ENCODE measurements around the gene PODN.

The PODN gene

GRCh38 chr1:53088616-53089300 is 26.7 kb downstream of the PODN start:
- Histone ChIP-seq H4K20me1 (ENCODE audit: insufficient read depth, low read length) (no peaks in the 10 kb centered on the region; the same call in 1 of the 2 replicates), H3K9ac (ENCODE audit: low read depth, low read length) (no peak overlapping the region), H3K4me2 (ENCODE audit: insufficient read depth, low read length) (no peak overlapping the region), H3K27me3 (ENCODE audit: insufficient read depth, low read length, poor library complexity) (no peaks in the 10 kb centered on the region), H3K36me3 (ENCODE audit: insufficient read depth, low read length) (no peaks in the 10 kb centered on the region), H3K9me3 (ENCODE audit: insufficient read depth, low read length, severe bottlenecking) (no peaks in the 10 kb centered on the region), H3K27ac (ENCODE audit: low read length) (no peak overlapping the region), H2AFZ (ENCODE audit: low read depth, low read length) (no peak overlapping the region), H3K4me1 (ENCODE audit: insufficient read depth, low read length) (no peaks in the 10 kb centered on the region), H3K79me2 (ENCODE audit: insufficient read depth, low read length) (no peaks in the 10 kb centered on the region), H3K4me3 (ENCODE audit: low read depth in 1 of 2, low read length in 2 of 2) (no peak overlapping the region)
- DNase-seq (no peak), ATAC-seq (ENCODE audit: insufficient read depth, low read depth) (no peak)
- no peak for TF ChIP-seq EZH2 (IDR thresholded peaks at IDR 0.05; ENCODE audit: borderline replicate concordance, low read depth, low read length, severe bottlenecking)
- TF ChIP-seq, protein P1, sequence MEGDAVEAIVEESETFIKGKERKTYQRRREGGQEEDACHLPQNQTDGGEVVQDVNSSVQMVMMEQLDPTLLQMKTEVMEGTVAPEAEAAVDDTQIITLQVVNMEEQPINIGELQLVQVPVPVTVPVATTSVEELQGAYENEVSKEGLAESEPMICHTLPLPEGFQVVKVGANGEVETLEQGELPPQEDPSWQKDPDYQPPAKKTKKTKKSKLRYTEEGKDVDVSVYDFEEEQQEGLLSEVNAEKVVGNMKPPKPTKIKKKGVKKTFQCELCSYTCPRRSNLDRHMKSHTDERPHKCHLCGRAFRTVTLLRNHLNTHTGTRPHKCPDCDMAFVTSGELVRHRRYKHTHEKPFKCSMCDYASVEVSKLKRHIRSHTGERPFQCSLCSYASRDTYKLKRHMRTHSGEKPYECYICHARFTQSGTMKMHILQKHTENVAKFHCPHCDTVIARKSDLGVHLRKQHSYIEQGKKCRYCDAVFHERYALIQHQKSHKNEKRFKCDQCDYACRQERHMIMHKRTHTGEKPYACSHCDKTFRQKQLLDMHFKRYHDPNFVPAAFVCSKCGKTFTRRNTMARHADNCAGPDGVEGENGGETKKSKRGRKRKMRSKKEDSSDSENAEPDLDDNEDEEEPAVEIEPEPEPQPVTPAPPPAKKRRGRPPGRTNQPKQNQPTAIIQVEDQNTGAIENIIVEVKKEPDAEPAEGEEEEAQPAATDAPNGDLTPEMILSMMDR (IDR thresholded peaks at IDR 0.05; ENCODE audit: borderline replicate concordance, extremely low read depth, low read length, poor library complexity, severe bottlenecking), result no peak

DNA sequence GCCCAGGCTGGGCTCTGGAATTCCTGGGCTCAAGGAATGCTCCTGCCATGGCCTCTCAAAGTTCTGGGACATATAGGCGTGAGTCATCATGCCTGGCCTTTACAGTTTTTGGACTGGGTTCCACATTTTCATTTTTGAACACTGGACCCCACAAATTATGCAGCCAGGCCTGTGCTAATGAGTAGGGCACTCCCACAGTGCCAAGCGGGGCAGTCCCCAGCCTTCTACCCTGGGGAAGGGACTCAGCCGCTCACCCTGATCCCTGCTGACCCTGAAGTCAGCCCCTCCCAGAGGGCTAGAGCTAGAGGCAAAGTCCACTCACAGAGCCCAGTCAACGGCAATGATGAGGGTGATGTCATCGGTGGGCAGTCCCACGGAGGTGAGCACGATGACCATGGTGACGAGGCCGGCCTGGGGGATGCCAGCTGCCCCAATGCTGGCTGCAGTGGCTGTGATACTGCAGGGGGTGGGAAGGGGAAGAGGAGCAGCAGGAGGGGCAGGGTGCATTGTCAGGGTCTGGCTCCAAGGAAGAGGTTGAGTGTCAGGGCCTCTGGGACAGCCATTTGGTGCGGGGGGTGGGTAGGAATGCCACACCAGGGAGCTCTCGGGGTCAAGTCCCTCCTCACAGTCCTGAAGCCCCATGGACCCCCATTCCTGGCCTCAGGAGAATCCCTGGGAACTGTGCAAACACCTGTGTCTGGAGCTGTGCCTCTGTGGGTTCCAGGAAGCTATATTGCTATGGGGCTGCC is 27.6 kb downstream of the PODN start:
- H3K27ac ChIP-seq (ENCODE audit: low read length), result no peak overlapping the region
- no peak overlapping the region for H3K9ac ChIP-seq (ENCODE audit: low read depth, low read length)
- DNase-seq (no peak), ATAC-seq (ENCODE audit: insufficient read depth, low read depth) (no peak)
- no peaks in the 10 kb centered on the region for H3K79me2 ChIP-seq (ENCODE audit: insufficient read depth, low read length)
- no peaks in the 10 kb centered on the region; the same call in 1 of the 2 replicates for H4K20me1 ChIP-seq (ENCODE audit: insufficient read depth, low read length)
- H3K4me2 ChIP-seq (ENCODE audit: insufficient read depth, low read length), result no peak overlapping the region
- H3K9me3 ChIP-seq (ENCODE audit: insufficient read depth, low read length, severe bottlenecking), result no peaks in the 10 kb centered on the region
- no peak for TF ChIP-seq EZH2 (IDR thresholded peaks at IDR 0.05; ENCODE audit: borderline replicate concordance, low read depth, low read length, severe bottlenecking)
- TF ChIP-seq, protein P1 (IDR thresholded peaks at IDR 0.05; ENCODE audit: borderline replicate concordance, extremely low read depth, low read length, poor library complexity, severe bottlenecking), result no peak
- H3K27me3 ChIP-seq (ENCODE audit: insufficient read depth, low read length, poor library complexity), result no peaks in the 10 kb centered on the region
- no peak overlapping the region for H2AFZ ChIP-seq (ENCODE audit: low read depth, low read length)
- H3K36me3 ChIP-seq (ENCODE audit: insufficient read depth, low read length), result no peaks in the 10 kb centered on the region
- H3K4me1 ChIP-seq (ENCODE audit: insufficient read depth, low read length), result no peaks in the 10 kb centered on the region
- H3K4me3 ChIP-seq (ENCODE audit: low read depth in 1 of 2, low read length in 2 of 2), result no peak overlapping the region

- no peak overlapping the region for H3K4me2 ChIP-seq (ENCODE audit: insufficient read depth, low read length)
- no peaks in the 10 kb centered on the region; the same call in 1 of the 2 replicates for H4K20me1 ChIP-seq (ENCODE audit: insufficient read depth, low read length)
- H2AFZ ChIP-seq (ENCODE audit: low read depth, low read length), result no peak overlapping the region
- H3K27me3 ChIP-seq (ENCODE audit: insufficient read depth, low read length, poor library complexity), result no peaks in the 10 kb centered on the region
- no peaks in the 10 kb centered on the region for H3K36me3 ChIP-seq (ENCODE audit: insufficient read depth, low read length)
- H3K4me3 ChIP-seq (ENCODE audit: low read depth in 1 of 2, low read length in 2 of 2), result no peak overlapping the region
- ATAC-seq (ENCODE audit: insufficient read depth, low read depth), result no peak
- H3K4me1 ChIP-seq (ENCODE audit: insufficient read depth, low read length), result no peaks in the 10 kb centered on the region
- H3K27ac ChIP-seq (ENCODE audit: low read length), result no peak overlapping the region
- no peaks in the 10 kb centered on the region for H3K79me2 ChIP-seq (ENCODE audit: insufficient read depth, low read length)
- no peak for DNase-seq
- no peak for TF ChIP-seq EZH2 (IDR thresholded peaks at IDR 0.05; ENCODE audit: borderline replicate concordance, low read depth, low read length, severe bottlenecking)
- TF ChIP-seq, protein P1 (IDR thresholded peaks at IDR 0.05; ENCODE audit: borderline replicate concordance, extremely low read depth, low read length, poor library complexity, severe bottlenecking), result no peak
- H3K9me3 ChIP-seq (ENCODE audit: insufficient read depth, low read length, severe bottlenecking), result no peaks in the 10 kb centered on the region
- H3K9ac ChIP-seq (ENCODE audit: low read depth, low read length), result no peak overlapping the region
These were observed 28.5 kb downstream of the PODN start for GRCh38 chr1:53090227-53091147.
